Measurements from ENCODE around the gene EYS. TPM values are rescaled to one million over a fixed set of nuclear protein-coding genes. Genes with fewer than 3 reads are reported as not detected.

The EYS gene
- total RNA-seq, 1 donor from 2014 or later, result 1.0 TPM

- DNase-seq, result no peak
Observed at GRCh38 chr6:64717281-64717680, 989.7 kb downstream of the EYS start.

- no peak for DNase-seq
Observed at GRCh38 chr6:64715624-64716023, 991.4 kb downstream of the EYS start.

GRCh38 chr6:64714073-64714472 is 993.0 kb downstream of the EYS start:
- no peak for DNase-seq

GRCh38 chr6:64713175-64713574 is 993.9 kb downstream of the EYS start:
- DNase-seq, result no peak

- DNase-seq, result no peak
Observed at GRCh38 chr6:64712606-64713005, 994.4 kb downstream of the EYS start.

- no peak for DNase-seq
Observed at GRCh38 chr6:64703922-64704321, 1003.1 kb downstream of the EYS start.

GRCh38 chr6:64696053-64696452 is 1011.0 kb downstream of the EYS start:
- no peak for DNase-seq

- no peak for DNase-seq
Observed at GRCh38 chr6:64694356-64694755, 1012.7 kb downstream of the EYS start.

- DNase-seq, result no peak
Observed at GRCh38 chr6:64691064-64691463, 1016.0 kb downstream of the EYS start.

- no peak for DNase-seq
Observed at GRCh38 chr6:64685401-64685800, 1021.6 kb downstream of the EYS start.

- no peak for DNase-seq
Observed at GRCh38 chr6:64683682-64684081, 1023.3 kb downstream of the EYS start.

- no peak for DNase-seq
Observed at GRCh38 chr6:64681416-64682160, 1025.4 kb downstream of the EYS start.

GRCh38 chr6:64680446-64680845 is 1026.6 kb downstream of the EYS start:
- no peak for DNase-seq

GRCh38 chr6:64679416-64679815 is 1027.6 kb downstream of the EYS start:
- DNase-seq, result no peak

- no peak for DNase-seq
Observed at GRCh38 chr6:64672651-64673050, 1034.4 kb downstream of the EYS start.

- DNase-seq, result peak; percentile 4
Observed at GRCh38 chr6:64672131-64672530, 1034.9 kb downstream of the EYS start.

- DNase-seq, result no peak
Observed at GRCh38 chr6:64665137-64665536, 1041.9 kb downstream of the EYS start.

- DNase-seq, result no peak
Observed at GRCh38 chr6:64664480-64664879, 1042.5 kb downstream of the EYS start.

GRCh38 chr6:64644024-64644423 is 1063.0 kb downstream of the EYS start:
- DNase-seq, result no peak

- DNase-seq, result no peak
Observed at GRCh38 chr6:64630901-64631300, 1076.1 kb downstream of the EYS start.

- DNase-seq, result no peak
Observed at GRCh38 chr6:64622944-64623343, 1084.1 kb downstream of the EYS start.

- no peak for DNase-seq
Observed at GRCh38 chr6:64602993-64603392, 1104.0 kb downstream of the EYS start.

- DNase-seq, result no peak
Observed at GRCh38 chr6:64591676-64592036, 1115.4 kb downstream of the EYS start.

- DNase-seq, result no peak
Observed at GRCh38 chr6:64590965-64591675, 1115.9 kb downstream of the EYS start.

Data from tongue (tissue), 2 donors.